T-helper 1 cell (primary cell): Measurements from ENCODE around the gene HPCAL1.
"Not testable (repeated sequence)": the region's sequence is repeated elsewhere in the genome, so short reads cannot be mapped to it uniquely, and the experiment has no call there.

Source experiments
- DNase-seq, 5 donors: peaks; one replicate each; pipeline ENCODE4 v3.0.0-alpha.2; 2012 to 2020

HPCAL1 gene

GRCh38 chr2:10428355-10428754, 125.7 kb downstream of the HPCAL1 start:
- DNase-seq = no peak

DNA sequence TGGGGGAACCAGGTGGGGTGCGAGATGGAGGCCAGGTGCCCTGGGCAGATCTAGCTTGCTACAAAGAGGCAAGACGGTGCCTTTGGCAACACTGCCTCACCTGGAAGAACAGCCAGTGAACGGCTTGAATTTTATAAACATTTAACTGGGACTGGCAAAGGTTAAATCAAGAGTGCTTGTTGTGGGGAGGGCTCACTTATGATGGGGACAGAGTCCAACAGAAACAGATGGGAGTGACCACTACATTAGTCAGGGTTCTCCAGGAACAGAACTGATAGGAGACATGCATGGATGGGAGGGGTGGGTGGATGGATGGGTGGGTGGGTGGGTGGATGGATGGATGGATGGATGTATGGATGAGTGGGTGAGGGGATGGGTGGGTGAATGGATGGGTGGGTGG, 126.2 kb downstream of the HPCAL1 start:
- no peak for DNase-seq

DNA sequence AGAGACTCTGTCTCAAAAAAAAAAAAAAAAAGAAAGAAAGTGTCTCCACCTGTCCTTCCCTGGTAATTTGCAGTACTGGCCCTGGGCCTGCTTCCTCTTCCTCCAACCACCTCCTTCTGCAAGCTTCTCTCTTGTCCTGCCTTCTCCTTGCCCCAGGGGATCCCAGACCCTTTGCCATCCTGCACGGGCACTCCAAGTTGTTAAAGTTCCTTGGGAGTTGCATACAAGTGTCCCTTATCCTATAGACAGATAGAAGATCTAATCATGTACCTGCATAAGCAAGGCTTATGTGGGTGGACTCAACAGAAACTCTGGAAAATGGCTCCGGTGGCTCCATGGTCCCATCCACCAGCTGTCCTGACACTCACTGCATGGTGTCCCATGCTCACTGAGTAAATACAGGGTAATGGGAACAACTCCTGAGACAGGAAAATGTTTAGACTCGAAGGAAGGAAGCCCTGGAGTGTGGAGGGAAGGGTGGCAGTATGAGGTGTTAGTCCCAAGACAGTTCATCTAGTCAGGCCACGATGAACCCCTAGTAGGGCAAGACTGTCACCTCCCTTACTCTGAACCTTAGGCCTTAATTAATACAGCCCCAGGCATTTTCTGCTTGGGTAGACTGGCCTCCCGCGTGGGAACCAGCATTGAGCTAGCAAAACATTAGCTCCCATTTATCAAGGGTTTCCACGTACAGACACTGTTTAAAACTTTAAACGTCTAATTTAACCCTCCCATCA, 128.3 kb downstream of the HPCAL1 start:
- no peak for DNase-seq

- no peak for DNase-seq
Measured at GRCh38 chr2:10431797-10432196, 129.1 kb downstream of the HPCAL1 start.

- DNase-seq = peak in 1 of 5 donors; percentile 27
Measured at GRCh38 chr2:10432311-10433181, 129.8 kb downstream of the HPCAL1 start.

- DNase-seq = no peak
Measured at GRCh38 chr2:10433264-10433946, 130.7 kb downstream of the HPCAL1 start.

DNA sequence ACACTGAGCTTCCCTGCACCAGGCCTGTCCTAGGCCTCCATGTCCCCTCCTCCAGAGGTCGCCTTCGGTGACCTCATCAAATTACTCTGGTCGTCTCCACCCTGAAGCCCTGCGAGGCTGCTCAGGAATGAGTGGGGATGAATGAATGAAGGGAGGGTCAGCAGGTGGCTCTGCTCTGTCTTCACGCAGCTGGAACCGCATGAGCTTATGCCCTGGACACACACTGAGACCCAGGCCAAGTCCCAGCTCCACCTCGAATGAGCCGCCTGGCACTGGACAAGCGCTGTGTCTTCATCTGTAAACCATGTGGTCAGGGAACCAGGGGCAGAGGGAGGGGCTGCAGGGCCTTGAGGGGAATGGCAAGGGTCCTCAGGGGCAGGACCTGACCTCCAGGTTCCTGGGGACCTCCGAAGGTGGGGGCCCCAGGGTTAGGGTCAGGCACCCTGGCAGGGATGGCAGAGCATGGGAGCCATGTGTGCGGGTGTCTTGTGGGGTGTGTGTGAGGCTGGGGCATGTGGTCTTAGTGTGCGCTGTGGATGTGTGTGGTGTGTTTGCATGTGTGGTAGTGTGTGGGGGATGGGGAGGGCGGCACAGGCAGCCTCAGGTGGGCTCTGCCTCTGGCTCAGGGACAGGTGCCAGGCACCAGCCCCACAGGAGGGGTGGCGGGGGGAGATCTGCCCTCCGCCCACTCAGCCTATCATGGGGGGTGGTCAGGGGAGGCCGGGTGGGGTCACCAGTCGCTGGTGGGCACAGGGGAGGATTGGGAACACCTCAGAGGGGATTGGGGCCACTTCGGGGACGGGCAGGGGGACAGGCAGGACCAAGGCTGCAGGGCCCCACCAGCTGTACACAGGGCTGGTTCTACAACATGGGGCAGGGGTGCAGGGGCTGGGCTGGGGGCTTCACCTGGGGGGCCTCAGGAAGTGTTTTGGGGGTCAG, 131.5 kb downstream of the HPCAL1 start:
- no peak for DNase-seq

GRCh38 chr2:10434886-10435819, 132.4 kb downstream of the HPCAL1 start:
- DNase-seq = peak; percentile 39 to 62 (median 53)

GRCh38 chr2:10435820-10436204, 133.1 kb downstream of the HPCAL1 start:
- DNase-seq = no peak

GRCh38 chr2:10436583-10437110, 133.9 kb downstream of the HPCAL1 start:
- DNase-seq = no peak

DNA sequence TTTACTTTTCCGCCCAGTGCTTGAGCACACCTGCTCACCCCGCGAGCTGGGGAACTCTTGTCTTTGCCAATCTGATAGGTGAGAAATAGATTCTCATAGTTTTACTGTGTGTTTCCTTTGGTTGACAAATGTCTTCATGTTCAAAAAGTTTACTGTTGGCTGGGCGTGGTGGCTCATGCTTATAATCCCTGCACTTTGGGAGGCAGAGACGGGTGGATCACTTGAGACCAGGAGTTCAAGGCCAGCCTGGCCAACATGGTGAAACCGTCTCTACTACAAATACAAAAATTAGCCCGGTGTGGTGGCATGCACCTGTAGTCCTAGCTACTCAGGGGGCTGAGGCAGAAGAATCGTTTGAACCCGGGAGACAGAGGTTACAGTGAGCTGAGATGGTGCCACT, 135.1 kb downstream of the HPCAL1 start:
- DNase-seq = no peak

DNA sequence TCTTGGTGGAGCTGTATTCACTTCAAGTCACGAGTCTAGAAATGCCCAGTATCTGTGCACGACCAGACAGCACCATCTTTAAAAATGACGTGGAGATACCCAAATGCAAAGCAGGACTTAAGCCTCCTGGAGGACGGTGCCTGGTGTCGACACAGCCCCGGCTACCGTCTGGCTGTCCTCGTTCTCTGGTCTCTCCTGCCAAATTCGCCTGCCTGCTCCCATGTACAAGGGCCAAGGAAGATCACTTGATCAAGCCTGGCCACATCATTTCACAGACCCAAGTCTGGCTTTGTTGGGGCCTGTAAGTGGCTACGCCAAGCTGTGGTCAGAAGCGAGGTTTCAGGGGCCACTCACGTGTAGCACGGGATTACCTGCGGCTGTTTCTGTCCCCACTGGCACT, 136.0 kb downstream of the HPCAL1 start:
- DNase-seq = no peak

- no peak for DNase-seq
Measured at GRCh38 chr2:10439185-10439879, 136.6 kb downstream of the HPCAL1 start.

DNA sequence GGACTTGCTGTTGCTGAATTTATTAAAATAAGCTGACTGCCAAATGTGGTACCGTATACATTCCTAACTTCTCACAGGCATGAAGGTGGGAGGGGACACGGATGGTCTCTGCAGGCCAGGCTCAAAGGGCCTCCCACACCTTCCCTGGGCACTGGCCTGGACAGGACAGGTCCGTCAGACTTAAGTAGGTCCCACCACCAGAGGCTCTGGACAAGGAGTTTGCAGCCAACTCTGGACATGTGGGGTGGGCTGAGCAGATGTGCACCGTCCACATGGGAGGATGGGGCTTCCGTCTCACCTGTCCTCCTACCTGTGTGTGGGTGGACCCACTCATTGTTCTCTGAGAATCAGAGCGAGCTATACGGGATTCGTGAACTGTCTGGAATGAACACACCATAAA, 137.3 kb downstream of the HPCAL1 start:
- no peak for DNase-seq

DNA sequence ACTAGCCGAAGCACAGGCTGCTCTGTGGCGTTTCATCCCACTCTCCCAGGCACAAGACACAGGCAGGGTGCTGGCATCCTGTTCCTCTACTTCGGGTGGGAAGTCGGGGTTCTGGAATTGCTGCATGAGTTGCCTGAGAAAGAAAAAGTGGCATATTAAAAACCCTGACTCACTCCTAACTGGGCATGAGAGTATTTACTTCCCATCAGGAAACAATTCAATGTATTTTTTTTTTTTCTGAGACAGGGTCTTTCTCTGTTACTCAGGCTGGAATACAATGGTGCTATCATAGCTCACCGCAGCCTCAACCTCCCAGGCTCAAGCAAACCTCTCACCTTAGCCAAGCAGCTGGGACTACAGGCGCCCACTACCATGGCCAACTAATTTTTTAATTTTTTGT, 138.0 kb downstream of the HPCAL1 start:
- no peak for DNase-seq

- DNase-seq = no peak
Measured at GRCh38 chr2:10441948-10442347, 139.2 kb downstream of the HPCAL1 start.

- DNase-seq = not testable (repeated sequence)
Measured at GRCh38 chr2:10442469-10443126, 139.9 kb downstream of the HPCAL1 start.

DNA sequence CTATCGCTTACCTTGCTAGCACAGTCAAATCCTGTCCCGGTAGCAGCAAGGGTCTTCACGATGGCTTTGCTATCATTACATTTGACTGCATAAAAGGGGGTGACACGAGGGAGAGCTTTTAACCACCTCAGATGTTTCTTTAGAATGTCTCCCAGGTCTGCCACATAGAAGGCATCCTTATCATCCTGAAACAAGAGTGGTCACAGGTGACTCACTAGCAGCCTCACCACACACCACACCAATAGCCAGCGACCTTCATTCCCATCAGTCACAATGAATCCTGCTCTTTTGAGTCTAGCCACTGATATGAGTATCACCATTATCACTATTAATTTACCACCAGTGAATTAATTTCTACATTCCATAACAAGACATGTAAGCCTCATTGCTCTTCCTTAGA, 141.8 kb downstream of the HPCAL1 start:
- DNase-seq = peak in 1 of 5 donors; percentile 55

DNA sequence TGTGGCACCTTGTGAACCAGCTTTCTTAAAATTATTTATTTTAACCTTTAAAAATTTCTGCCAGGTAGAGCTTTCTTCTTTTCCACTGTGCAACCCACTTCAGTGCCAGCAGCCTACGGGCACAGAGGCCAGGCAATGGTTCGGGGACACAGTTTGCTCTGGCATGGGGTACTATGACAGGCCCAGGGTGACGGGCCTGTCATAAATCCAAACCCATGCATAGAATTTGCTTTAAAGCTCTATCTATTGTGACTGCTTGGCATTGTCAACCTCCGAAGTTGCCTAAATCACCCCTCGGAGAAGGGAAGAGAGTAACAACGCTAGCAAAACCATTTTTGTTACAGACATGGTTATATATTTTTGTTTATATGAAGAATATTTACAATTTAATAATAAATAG, 143.9 kb downstream of the HPCAL1 start:
- DNase-seq = no peak
